Adrenal gland (tissue), 5 donors: ENCODE data around the gene COL25A1.

Experiments used
- POLR2A ChIP-seq, 2 donors: fragments of 450-650 bp; IDR thresholded peaks; one replicate each; pipeline ENCODE4 v1.6.1; 2017; ENCODE audit warnings: antibody characterized with exemption in 2 of 2, mild to moderate bottlenecking in 2 of 2, moderate library complexity in 1 of 2
- TF ChIP-seq, protein P1 (sequence below), 6 experiments: fragments of 450-650 bp in 4 of 6; fragments of 200-600 bp in 2 of 6; sonication (generic) in 1 of 6; IDR thresholded peaks; 1 replicate in 5 of 6; 2 replicates in 1 of 6; pipeline versions ENCODE4 v1.5.1 to v1.8.0; 2016 to 2021; ENCODE audit warnings: antibody characterized with exemption in 6 of 6, mild to moderate bottlenecking in 2 of 6, moderate library complexity in 1 of 6
- donor health status: DM: no; HTN: no; CAD: no.

- TF ChIP-seq, protein P1, sequence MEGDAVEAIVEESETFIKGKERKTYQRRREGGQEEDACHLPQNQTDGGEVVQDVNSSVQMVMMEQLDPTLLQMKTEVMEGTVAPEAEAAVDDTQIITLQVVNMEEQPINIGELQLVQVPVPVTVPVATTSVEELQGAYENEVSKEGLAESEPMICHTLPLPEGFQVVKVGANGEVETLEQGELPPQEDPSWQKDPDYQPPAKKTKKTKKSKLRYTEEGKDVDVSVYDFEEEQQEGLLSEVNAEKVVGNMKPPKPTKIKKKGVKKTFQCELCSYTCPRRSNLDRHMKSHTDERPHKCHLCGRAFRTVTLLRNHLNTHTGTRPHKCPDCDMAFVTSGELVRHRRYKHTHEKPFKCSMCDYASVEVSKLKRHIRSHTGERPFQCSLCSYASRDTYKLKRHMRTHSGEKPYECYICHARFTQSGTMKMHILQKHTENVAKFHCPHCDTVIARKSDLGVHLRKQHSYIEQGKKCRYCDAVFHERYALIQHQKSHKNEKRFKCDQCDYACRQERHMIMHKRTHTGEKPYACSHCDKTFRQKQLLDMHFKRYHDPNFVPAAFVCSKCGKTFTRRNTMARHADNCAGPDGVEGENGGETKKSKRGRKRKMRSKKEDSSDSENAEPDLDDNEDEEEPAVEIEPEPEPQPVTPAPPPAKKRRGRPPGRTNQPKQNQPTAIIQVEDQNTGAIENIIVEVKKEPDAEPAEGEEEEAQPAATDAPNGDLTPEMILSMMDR (IDR thresholded peaks at IDR 0.05): no peak
- no peak for TF ChIP-seq POLR2A (IDR thresholded peaks at IDR 0.05)
Observed at GRCh38 chr4:109243871-109244270, 58.6 kb downstream of the COL25A1 start.
